ENCODE results near the gene CKAP4.

CKAP4 gene

GRCh38 chr12:106274012-106274411, 26.2 kb upstream of the CKAP4 start:
- DNase-seq: no peak

GRCh38 chr12:106273491-106273890, 25.7 kb upstream of the CKAP4 start:
- peak; percentile 54 for DNase-seq

GRCh38 chr12:106271575-106272505, 24.0 kb upstream of the CKAP4 start:
- DNase-seq: no peak

- DNase-seq: no peak
These were observed 21.4 kb upstream of the CKAP4 start for GRCh38 chr12:106269150-106269771.

GRCh38 chr12:106267535-106267934, 19.7 kb upstream of the CKAP4 start:
- DNase-seq: no peak

GRCh38 chr12:106265116-106265515, 17.3 kb upstream of the CKAP4 start:
- peak; percentile 33 for DNase-seq

- DNase-seq: no peak
These were observed 11.1 kb upstream of the CKAP4 start for GRCh38 chr12:106258935-106259334.

- DNase-seq: no peak
These were observed 10.4 kb upstream of the CKAP4 start for GRCh38 chr12:106258226-106258625.

- DNase-seq: no peak
These were observed 8.7 kb upstream of the CKAP4 start for GRCh38 chr12:106256524-106256923.

GRCh38 chr12:106255952-106256351, 8.1 kb upstream of the CKAP4 start:
- no peak for DNase-seq

- no peak for DNase-seq
These were observed 7.7 kb upstream of the CKAP4 start for GRCh38 chr12:106255493-106255892.

GRCh38 chr12:106254724-106255123, 6.9 kb upstream of the CKAP4 start:
- no peak for DNase-seq

GRCh38 chr12:106251631-106252455, 4.0 kb upstream of the CKAP4 start:
- DNase-seq: peak; percentile 43

GRCh38 chr12:106249411-106250135, 1.8 kb upstream of the CKAP4 start:
- no peak for DNase-seq

- DNase-seq: peak; percentile 89
These were observed 1.1 kb upstream of the CKAP4 start for GRCh38 chr12:106248846-106249371.

GRCh38 chr12:106248312-106248845, 559 bp upstream of the CKAP4 start:
- peak; percentile 71 for DNase-seq

- DNase-seq: peak; percentile 70
These were observed 738 bp downstream of the CKAP4 start for GRCh38 chr12:106246891-106247673.

- peak; percentile 88 for DNase-seq
These were observed 2.1 kb downstream of the CKAP4 start for GRCh38 chr12:106245767-106246166.

- DNase-seq: no peak
These were observed 4.2 kb downstream of the CKAP4 start for GRCh38 chr12:106243620-106244019.

- DNase-seq: no peak
These were observed 7.0 kb downstream of the CKAP4 start for GRCh38 chr12:106240821-106241220.

- DNase-seq: no peak
These were observed 7.9 kb downstream of the CKAP4 start for GRCh38 chr12:106239951-106240335.

All from suppressor macrophage treated with lipopolysaccharide for 4 hours (primary cell).